ENCODE measurements around the gene CIT. TPM values are rescaled to one million over a fixed set of nuclear protein-coding genes. Genes with fewer than 3 reads are reported as not detected.

CIT gene
- total and polyA plus RNA-seq, 9 of the 15 experiments (the other 6 are each of a cell fraction or from before 2014, with no cell fraction given), result 1.1 to 46.7 (median 21.3) TPM

DNA sequence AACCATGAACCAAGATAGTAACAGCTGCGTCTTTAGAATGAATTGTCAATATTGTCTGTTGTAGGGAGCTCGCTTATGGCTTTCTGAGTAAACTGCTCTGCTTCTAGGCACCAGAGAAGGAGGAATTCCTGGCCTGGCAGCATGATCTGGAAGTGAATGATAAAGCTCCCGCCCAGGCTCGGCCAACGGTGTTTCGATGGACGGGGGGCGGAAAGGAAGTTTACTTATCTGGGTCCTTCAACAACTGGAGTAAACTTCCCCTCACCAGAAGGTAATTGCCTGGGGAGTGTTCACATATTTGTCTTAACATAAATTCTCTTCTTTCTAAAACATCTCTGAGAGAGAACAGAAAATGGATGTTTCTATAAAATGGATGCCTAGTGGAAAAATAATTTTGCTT is 204.9 kb downstream of the CIT start (continued):
- TF ChIP-seq, protein P1, sequence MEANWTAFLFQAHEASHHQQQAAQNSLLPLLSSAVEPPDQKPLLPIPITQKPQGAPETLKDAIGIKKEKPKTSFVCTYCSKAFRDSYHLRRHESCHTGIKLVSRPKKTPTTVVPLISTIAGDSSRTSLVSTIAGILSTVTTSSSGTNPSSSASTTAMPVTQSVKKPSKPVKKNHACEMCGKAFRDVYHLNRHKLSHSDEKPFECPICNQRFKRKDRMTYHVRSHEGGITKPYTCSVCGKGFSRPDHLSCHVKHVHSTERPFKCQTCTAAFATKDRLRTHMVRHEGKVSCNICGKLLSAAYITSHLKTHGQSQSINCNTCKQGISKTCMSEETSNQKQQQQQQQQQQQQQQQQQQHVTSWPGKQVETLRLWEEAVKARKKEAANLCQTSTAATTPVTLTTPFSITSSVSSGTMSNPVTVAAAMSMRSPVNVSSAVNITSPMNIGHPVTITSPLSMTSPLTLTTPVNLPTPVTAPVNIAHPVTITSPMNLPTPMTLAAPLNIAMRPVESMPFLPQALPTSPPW (CRISPR knock-in tag; IDR thresholded peaks at IDR 0.05), result 0 out of 2 replicates have a peak, but pooled peaks have one; percentile 16
- TF ChIP-seq KAT8 (IDR thresholded peaks at IDR 0.05; ENCODE audit: low read depth) (0 out of 2 replicates have a peak, but pooled peaks have one; percentile 70), HDAC1 (IDR thresholded peaks at IDR 0.05) (0 out of 4 replicates have a peak, but pooled peaks of 1 of the 2 experiments have one; percentile 16), THRAP3 (IDR thresholded peaks at IDR 0.05; ENCODE audit: borderline replicate concordance) (no peak), GABPB2 (CRISPR knock-in tag; conservative IDR thresholded peaks at IDR 0.05) (no peak), PCBP1 (IDR thresholded peaks at IDR 0.05; ENCODE audit: low read depth, low read length, poor library complexity, severe bottlenecking) (no peak), HDGF (IDR thresholded peaks at IDR 0.05) (no peak), HCFC1 (IDR thresholded peaks at IDR 0.05; ENCODE audit: low read depth, low read length) (no peak), ZEB2 (IDR thresholded peaks at IDR 0.05) (no peak), L3MBTL2 (IDR thresholded peaks at IDR 0.05) (no peak), ZNF143 (CRISPR knock-in tag; IDR thresholded peaks at IDR 0.05) (no peak), SPI1 (IDR thresholded peaks at IDR 0.05; ENCODE audit: borderline replicate concordance, low read depth, low read length) (peak; percentile 48; the same call in 1 of the 2 replicates), PYGO2 (tag; IDR thresholded peaks at IDR 0.05) (no peak), TSC22D4 (tag; IDR thresholded peaks at IDR 0.05) (no peak), EWSR1 (IDR thresholded peaks at IDR 0.05; ENCODE audit: borderline replicate concordance, low read depth, partially characterized antibody) (no peak), ZNF444 (CRISPR knock-in tag; IDR thresholded peaks at IDR 0.05) (no peak), NCOA2 (IDR thresholded peaks at IDR 0.05; ENCODE audit: partially characterized antibody in 2 of 2) (no peak), FOXA3 (CRISPR knock-in tag; conservative IDR thresholded peaks at IDR 0.05 in 1 of 2, IDR thresholded peaks at IDR 0.05 in 1 of 2) (peak in 1 of 2 experiments; percentile 48; a peak in 1 of 4 replicates), PTTG1 (tag; IDR thresholded peaks at IDR 0.05; ENCODE audit: low read depth) (no peak), EGR1 (conservative IDR thresholded peaks at IDR 0.05) (no peak)
- TF ChIP-seq, protein P2, sequence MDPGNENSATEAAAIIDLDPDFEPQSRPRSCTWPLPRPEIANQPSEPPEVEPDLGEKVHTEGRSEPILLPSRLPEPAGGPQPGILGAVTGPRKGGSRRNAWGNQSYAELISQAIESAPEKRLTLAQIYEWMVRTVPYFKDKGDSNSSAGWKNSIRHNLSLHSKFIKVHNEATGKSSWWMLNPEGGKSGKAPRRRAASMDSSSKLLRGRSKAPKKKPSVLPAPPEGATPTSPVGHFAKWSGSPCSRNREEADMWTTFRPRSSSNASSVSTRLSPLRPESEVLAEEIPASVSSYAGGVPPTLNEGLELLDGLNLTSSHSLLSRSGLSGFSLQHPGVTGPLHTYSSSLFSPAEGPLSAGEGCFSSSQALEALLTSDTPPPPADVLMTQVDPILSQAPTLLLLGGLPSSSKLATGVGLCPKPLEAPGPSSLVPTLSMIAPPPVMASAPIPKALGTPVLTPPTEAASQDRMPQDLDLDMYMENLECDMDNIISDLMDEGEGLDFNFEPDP (CRISPR knock-in tag; IDR thresholded peaks at IDR 0.05), result no peak
- TF ChIP-seq, protein P3, sequence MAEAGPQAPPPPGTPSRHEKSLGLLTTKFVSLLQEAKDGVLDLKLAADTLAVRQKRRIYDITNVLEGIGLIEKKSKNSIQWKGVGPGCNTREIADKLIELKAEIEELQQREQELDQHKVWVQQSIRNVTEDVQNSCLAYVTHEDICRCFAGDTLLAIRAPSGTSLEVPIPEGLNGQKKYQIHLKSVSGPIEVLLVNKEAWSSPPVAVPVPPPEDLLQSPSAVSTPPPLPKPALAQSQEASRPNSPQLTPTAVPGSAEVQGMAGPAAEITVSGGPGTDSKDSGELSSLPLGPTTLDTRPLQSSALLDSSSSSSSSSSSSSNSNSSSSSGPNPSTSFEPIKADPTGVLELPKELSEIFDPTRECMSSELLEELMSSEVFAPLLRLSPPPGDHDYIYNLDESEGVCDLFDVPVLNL (CRISPR knock-in tag; IDR thresholded peaks at IDR 0.05; ENCODE audit: low read depth), result no peak
- TF ChIP-seq, protein P4, sequence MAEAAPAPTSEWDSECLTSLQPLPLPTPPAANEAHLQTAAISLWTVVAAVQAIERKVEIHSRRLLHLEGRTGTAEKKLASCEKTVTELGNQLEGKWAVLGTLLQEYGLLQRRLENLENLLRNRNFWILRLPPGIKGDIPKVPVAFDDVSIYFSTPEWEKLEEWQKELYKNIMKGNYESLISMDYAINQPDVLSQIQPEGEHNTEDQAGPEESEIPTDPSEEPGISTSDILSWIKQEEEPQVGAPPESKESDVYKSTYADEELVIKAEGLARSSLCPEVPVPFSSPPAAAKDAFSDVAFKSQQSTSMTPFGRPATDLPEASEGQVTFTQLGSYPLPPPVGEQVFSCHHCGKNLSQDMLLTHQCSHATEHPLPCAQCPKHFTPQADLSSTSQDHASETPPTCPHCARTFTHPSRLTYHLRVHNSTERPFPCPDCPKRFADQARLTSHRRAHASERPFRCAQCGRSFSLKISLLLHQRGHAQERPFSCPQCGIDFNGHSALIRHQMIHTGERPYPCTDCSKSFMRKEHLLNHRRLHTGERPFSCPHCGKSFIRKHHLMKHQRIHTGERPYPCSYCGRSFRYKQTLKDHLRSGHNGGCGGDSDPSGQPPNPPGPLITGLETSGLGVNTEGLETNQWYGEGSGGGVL (CRISPR knock-in tag; IDR thresholded peaks at IDR 0.05), result no peak
- TF ChIP-seq, protein P5, sequence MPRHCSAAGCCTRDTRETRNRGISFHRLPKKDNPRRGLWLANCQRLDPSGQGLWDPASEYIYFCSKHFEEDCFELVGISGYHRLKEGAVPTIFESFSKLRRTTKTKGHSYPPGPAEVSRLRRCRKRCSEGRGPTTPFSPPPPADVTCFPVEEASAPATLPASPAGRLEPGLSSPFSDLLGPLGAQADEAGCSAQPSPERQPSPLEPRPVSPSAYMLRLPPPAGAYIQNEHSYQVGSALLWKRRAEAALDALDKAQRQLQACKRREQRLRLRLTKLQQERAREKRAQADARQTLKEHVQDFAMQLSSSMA (CRISPR knock-in tag; IDR thresholded peaks at IDR 0.05), result no peak

Data from K562 (cell line).